Body of pancreas (tissue), 4 donors: Measurements from ENCODE around the gene PDIA4. TPM values are rescaled to one million over a fixed set of nuclear protein-coding genes. Genes with fewer than 3 reads are reported as not detected.
A peak's percentile ranks its signal among the peaks of the same experiment; 100 is the strongest.

ENCODE experiments used
- ATAC-seq: fragments of 150-250 bp; one replicate; pipeline ENCODE4 v1.9.1; 2016
- DNase-seq, 4 donors: peaks; one replicate each; pipeline ENCODE4 v3.0.0-alpha.2; 2019
- H3K27ac ChIP-seq, 4 donors: fragments of 200-600 bp; sonication (generic); 1 replicate in 3 of 4; 2 replicates in 1 of 4; pipeline versions ENCODE4 v1.5.1 to v1.6.1; 2016 to 2019; ENCODE audit warnings: mild to moderate bottlenecking in 1 of 4, mixed read lengths in 1 of 4, moderate library complexity in 1 of 4
- H3K27me3 ChIP-seq, 2 donors: fragments of 200-600 bp; sonication (generic); one replicate each; pipeline ENCODE4 v1.6.0; 2016; ENCODE audit warnings: mild to moderate bottlenecking in 1 of 2
- H3K36me3 ChIP-seq, 2 donors: fragments of 200-600 bp; sonication (generic); replicated peaks in 1 of 2; 2 replicates each; pipeline ENCODE4 v1.5.1; 2016; ENCODE audit warnings: low read depth in 2 of 2; ENCODE audit not compliant: insufficient read depth in 1 of 2
- H3K4me1 ChIP-seq: fragments of 200-600 bp; sonication (generic); one replicate; pipeline ENCODE4 v1.6.0; 2016
- H3K4me3 ChIP-seq, 2 donors: fragments of 200-600 bp; sonication (generic); 1 replicate in 1 of 2; 2 replicates in 1 of 2; pipeline ENCODE4 v1.5.1; 2016 to 2019
- H3K9me3 ChIP-seq, 3 donors: fragments of 200-600 bp; sonication (generic); 1 replicate in 2 of 3; 2 replicates in 1 of 3; pipeline ENCODE4 v1.5.1; 2016
- POLR2A ChIP-seq, 3 donors: fragments of 450-650 bp; IDR thresholded peaks; one replicate each; pipeline ENCODE4 v1.6.1; 2016; ENCODE audit warnings: antibody characterized with exemption in 3 of 3, mild to moderate bottlenecking in 2 of 3
- WGBS, 2 donors: methylation state at CpG; one replicate each; pipeline ENCODE4 v1.1.5; 2017; 5-methylcytosine and 5-hydroxymethylcytosine counted together
- intact Hi-C: fragments of 100-400 bp; cut with DNase I; formaldehyde crosslinking; loops from one replicate; pipeline ENCODE4 v1.15.1; 2023
- total RNA-seq, 2 donors: library from RNA; depleted of rRNA; stranded (reverse); fragments of >200 nt; gene quantifications; one replicate each; pipeline ENCODE4 v1.1.0, GENCODE V29; 2016
- TF ChIP-seq, protein P1 (sequence below), 7 experiments: fragments of 450-650 bp in 4 of 7; fragments of 200-600 bp in 3 of 7; sonication (generic) in 3 of 7; IDR thresholded peaks; one replicate each; pipeline ENCODE4 v1.5.1; 2016 to 2019; ENCODE audit warnings: antibody characterized with exemption in 7 of 7

The PDIA4 gene
- total RNA-seq, 2 donors from 2014 or later = 80.4 to 140 TPM

DNA sequence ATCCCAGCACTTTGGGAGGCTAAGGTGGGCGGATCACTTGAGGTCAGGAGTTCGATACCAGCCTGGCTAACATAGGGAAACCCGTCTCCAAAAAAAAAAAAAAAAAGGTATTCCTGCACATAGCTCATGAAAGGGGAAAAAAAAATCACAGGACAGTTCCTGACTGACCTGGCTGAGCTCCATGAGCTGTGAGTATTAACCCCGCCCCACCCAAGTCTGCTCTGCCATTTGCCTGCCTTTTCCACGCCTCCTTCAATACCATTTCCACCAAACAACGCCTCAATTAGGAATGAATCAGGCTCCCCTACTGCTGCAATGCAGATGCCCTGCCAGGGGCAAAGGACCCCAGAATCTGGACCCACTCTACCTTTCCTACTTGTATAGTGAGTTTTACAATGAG lies 55.0 kb downstream of the PDIA4 start:
- no peaks in the 10 kb centered on the region for H3K27me3 ChIP-seq
- WGBS, 2 donors = 64 to 69% methylated on average over 6 of the region's 6 CpGs

DNA sequence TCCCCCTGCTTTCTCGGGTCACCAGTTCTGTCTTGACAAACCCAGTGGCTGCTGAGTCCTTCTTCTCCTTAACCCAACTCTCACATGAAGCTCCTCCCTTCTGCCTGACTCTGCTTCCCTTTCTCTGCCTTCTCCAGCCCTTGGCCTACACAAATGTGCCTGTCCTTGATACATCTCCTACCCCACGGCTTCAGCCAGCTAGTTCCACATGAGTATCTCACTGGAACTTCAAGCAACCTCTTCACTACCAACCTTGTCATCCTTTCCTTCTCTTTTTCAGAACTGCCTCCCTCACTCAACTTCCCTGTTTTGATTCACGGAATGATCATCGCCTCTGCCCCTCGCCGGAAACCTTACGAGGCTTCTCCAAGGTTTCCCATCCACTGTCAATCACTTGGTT lies 55.9 kb downstream of the PDIA4 start:
- ATAC-seq (no peak), DNase-seq (no peak)
- Histone ChIP-seq H3K36me3 (no peaks in the 10 kb centered on the region), H3K4me3 (no peak overlapping the region), H3K27me3 (no peaks in the 10 kb centered on the region), H3K4me1 (no peaks in the 10 kb centered on the region), H3K9me3 (no peaks in the 10 kb centered on the region), H3K27ac (no peak overlapping the region)
- intact Hi-C loops = no loop called here
- WGBS, 2 donors = 59 to 67% methylated on average over 7 of the region's 7 CpGs
- TF ChIP-seq, protein P1, sequence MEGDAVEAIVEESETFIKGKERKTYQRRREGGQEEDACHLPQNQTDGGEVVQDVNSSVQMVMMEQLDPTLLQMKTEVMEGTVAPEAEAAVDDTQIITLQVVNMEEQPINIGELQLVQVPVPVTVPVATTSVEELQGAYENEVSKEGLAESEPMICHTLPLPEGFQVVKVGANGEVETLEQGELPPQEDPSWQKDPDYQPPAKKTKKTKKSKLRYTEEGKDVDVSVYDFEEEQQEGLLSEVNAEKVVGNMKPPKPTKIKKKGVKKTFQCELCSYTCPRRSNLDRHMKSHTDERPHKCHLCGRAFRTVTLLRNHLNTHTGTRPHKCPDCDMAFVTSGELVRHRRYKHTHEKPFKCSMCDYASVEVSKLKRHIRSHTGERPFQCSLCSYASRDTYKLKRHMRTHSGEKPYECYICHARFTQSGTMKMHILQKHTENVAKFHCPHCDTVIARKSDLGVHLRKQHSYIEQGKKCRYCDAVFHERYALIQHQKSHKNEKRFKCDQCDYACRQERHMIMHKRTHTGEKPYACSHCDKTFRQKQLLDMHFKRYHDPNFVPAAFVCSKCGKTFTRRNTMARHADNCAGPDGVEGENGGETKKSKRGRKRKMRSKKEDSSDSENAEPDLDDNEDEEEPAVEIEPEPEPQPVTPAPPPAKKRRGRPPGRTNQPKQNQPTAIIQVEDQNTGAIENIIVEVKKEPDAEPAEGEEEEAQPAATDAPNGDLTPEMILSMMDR (IDR thresholded peaks at IDR 0.05) = no peak
- peak in 1 of 3 donors; percentile 12 for TF ChIP-seq POLR2A (IDR thresholded peaks at IDR 0.05)

More for the DNA sequence above, 55.0 kb downstream of the PDIA4 start:
- Histone ChIP-seq H3K27ac (no peak overlapping the region), H3K4me3 (no peak overlapping the region), H3K4me1 (no peaks in the 10 kb centered on the region), H3K36me3 (no peaks in the 10 kb centered on the region), H3K9me3 (no peaks in the 10 kb centered on the region)
- no peak for TF ChIP-seq POLR2A (IDR thresholded peaks at IDR 0.05)
- TF ChIP-seq, protein P1 (IDR thresholded peaks at IDR 0.05) = no peak
- DNase-seq (no peak), ATAC-seq (no peak)
- intact Hi-C loops = no loop called here

DNA sequence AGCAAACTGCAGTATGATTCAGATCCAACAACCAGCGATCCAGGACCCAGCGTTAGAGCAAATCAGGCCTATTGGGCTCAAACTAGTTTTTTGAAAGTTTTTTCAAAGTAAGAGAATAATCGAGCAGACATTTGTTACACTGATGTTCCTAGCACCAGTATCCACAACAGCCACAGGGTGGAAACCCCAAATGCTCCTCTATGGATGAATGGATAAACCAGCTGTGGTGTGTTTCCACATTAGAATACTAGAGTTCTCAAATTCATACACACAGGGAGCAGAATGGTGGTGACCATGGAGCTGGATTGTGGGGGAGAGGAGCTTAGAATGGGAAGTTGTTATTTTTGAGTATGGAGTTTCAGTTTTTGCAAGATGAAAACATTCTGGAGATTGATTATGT lies 60.7 kb downstream of the PDIA4 start:
- Histone ChIP-seq H3K36me3 (no peaks in the 10 kb centered on the region), H3K27me3 (no peaks in the 10 kb centered on the region), H3K9me3 (no peaks in the 10 kb centered on the region), H3K4me1 (peaks cover 24% of the 10 kb centered on the region), H3K27ac (no peak overlapping the region), H3K4me3 (no peak overlapping the region)
- ATAC-seq = no peak
- 72 to 73% methylated on average over 3 of the region's 3 CpGs for WGBS, 2 donors
- DNase-seq = no peak
- TF ChIP-seq, protein P1 (IDR thresholded peaks at IDR 0.05) = no peak
- no peak for TF ChIP-seq POLR2A (IDR thresholded peaks at IDR 0.05)
- intact Hi-C loops = no loop called here

DNA sequence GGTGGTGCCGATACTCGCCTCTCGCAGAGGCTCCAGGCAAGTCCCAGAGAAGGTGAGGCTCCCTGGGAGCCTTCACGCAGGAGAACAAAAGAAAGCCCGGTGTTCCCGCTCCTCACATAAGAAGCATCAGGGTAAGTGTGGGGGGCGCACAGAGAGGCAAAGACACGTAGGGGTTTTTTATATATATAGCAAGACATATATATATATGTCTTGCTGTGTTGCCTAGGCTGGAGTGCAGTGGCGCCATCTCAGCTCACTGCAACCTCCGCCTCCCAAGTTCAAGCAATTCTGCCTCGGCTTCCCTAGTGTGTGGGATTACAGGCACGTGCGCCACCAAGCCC lies 61.3 kb downstream of the PDIA4 start:
- TF ChIP-seq, protein P1 (IDR thresholded peaks at IDR 0.05) = no peak
- no peaks in the 10 kb centered on the region for H3K9me3 ChIP-seq
- 29 to 33% methylated on average over 9 to 13 of the region's 13 CpGs for WGBS, 2 donors
- no peaks in the 10 kb centered on the region for H3K27me3 ChIP-seq
- intact Hi-C loops = no loop called here
- no peaks in the 10 kb centered on the region for H3K36me3 ChIP-seq
- DNase-seq = no peak
- H3K27ac ChIP-seq = peak overlapping the region in 1 of 4 donors; percentile 71
- H3K4me1 ChIP-seq = peaks cover 24% of the 10 kb centered on the region
- H3K4me3 ChIP-seq = no peak overlapping the region
- no peak for ATAC-seq

DNA sequence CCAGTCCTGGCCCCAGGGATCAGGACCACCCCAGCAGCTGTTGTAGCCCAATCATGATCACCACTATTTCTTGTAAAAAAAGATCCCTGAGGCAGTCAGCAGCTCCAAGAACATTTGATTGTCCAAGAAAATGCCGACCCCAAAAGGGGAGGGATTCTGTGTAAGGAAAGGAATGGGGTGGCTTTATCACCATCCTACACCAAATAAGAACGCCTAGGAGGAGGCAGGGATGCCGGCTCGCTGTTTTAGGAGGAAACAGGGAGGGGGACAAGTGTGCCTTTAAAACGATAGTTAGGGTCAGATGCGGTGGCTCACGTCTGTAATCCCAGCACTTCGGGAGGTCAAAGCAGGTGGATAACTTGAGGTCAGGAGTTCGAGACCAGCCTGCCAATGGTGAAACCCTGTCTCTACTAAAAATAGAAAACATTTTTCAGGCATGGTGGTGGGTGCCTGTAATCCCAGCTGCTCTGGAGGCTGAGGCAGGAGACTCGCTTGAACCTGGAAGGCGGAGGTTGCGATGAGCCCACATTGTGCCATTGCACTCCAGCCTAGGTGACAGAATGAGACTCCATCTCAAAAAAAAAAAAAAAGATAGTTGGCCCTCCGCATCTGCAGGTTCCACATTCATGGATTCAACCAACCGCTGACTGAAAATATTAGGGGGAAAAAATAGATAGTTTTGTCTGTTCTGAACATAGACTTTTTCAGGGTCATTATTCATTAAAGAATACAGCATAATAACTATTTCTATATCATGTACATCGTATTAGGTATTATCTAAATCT lies 63.6 kb downstream of the PDIA4 start:
- DNase-seq (peak in 1 of 4 donors; percentile 21), ATAC-seq (no peak)
- Histone ChIP-seq H3K4me3 (no peak overlapping the region), H3K27ac (peak overlapping the region in 3 of 4 donors; percentile 49 to 80 (median 57)), H3K27me3 (no peaks in the 10 kb centered on the region), H3K9me3 (no peaks in the 10 kb centered on the region), H3K36me3 (no peaks in the 10 kb centered on the region), H3K4me1 (peaks cover 24% of the 10 kb centered on the region)
- WGBS, 2 donors = 43 to 47% methylated on average over 15 of the region's 15 CpGs
- intact Hi-C loops = loop anchor here (5.0 kb wide), 1 partner anchor 387 kb away; no protein-coding TSS in a partner anchor
- TF ChIP-seq, protein P1 (IDR thresholded peaks at IDR 0.05) = no peak
- no peak for TF ChIP-seq POLR2A (IDR thresholded peaks at IDR 0.05)
